GM12878 (cell line): Measurements from ENCODE around the gene TXNIP. TPM values are rescaled to one million over a fixed set of nuclear protein-coding genes. Genes with fewer than 3 reads are reported as not detected.

ENCODE experiments used
- ATAC-seq: fragments of 200-7000 bp; cut with Tn5 transposase; 3 replicates; pipeline ENCODE4 v1.9.1; 2020; ENCODE audit warnings: mild to moderate bottlenecking, moderate library complexity
- BruUV-seq: library from RNA; stranded (reverse); fragments of 400-500 nt; replicated peaks from 2 replicates; lab custom pipeline; 2021; lab: Mats Ljungman, UMichigan
- CTCF ChIA-PET: fragments of 300-600 bp; sonication (Branson Sonifier 250); formaldehyde crosslinking; extraction: SDS; loops from one replicate; lab custom pipeline; 2021; ENCODE audit warnings: inconsistent platforms; lab: Yijun Ruan, JAX
- POLR2A ChIA-PET: fragments of 350-600 bp; formaldehyde crosslinking; extraction: SDS; loops from one replicate; lab custom pipeline; 2021; ENCODE audit warnings: inconsistent platforms; lab: Charles Lee
- RAD21 ChIA-PET: fragments of 300-600 bp; sonication (Branson Sonifier 250); formaldehyde crosslinking; loops from one replicate; lab custom pipeline; 2023; ENCODE audit warnings: antibody characterized with exemption; ENCODE audit not compliant: unreplicated experiment; lab: Charles Lee
- SMC1A ChIA-PET: fragments of 300-600 bp; sonication (Branson Sonifier 250); formaldehyde crosslinking; loops from one replicate; lab custom pipeline; 2023; ENCODE audit not compliant: unreplicated experiment, uncharacterized antibody; lab: Charles Lee
- DNase-seq: peaks from one replicate; pipeline ENCODE4 v3.0.0-alpha.2; 2011; ENCODE audit warnings: low read depth, low spot score
- FAIRE-seq: peaks from 3 replicates; lab custom pipeline; 2011; peaks lifted over from hg19 to GRCh38; lab: Jason Lieb, UNC
- H2AFZ ChIP-seq: 2 replicates; pipeline ENCODE4 v1.6.0; 2011; ENCODE audit warnings: low read depth, low read length, control low read depth; ENCODE audit not compliant: control insufficient read depth
- H3K27ac ChIP-seq: 2 replicates; pipeline ENCODE4 v1.5.1; 2011; ENCODE audit warnings: control low read depth; ENCODE audit not compliant: control insufficient read depth, insufficient read depth
- H3K27me3 ChIP-seq, 2 experiments: replicated peaks in 1 of 2; 2 replicates each; pipeline versions ENCODE4 v1.6.0 to v1.6.1; 2011; ENCODE audit warnings: low read length in 1 of 2; ENCODE audit not compliant: control insufficient read depth in 2 of 2, insufficient read depth in 2 of 2
- H3K36me3 ChIP-seq, 2 experiments: 2 replicates each; pipeline ENCODE4 v1.5.1; 2011; ENCODE audit warnings: low read length in 1 of 2; ENCODE audit not compliant: control insufficient read depth in 2 of 2, insufficient read depth in 2 of 2
- H3K4me1 ChIP-seq: 2 replicates; pipeline ENCODE4 v1.6.1; 2011; ENCODE audit warnings: mild to moderate bottlenecking, low read length, moderate library complexity, mixed read lengths; ENCODE audit not compliant: control insufficient read depth, insufficient read depth
- H3K4me2 ChIP-seq: 2 replicates; pipeline ENCODE4 v1.6.0; 2011; ENCODE audit warnings: control low read depth; ENCODE audit not compliant: control insufficient read depth, insufficient read depth
- H3K4me3 ChIP-seq: fragments of 200-600 bp; sonication (generic); 2 replicates; pipeline ENCODE4 v1.5.1; 2016
- H3K79me2 ChIP-seq: 2 replicates; pipeline ENCODE4 v1.6.0; 2011; ENCODE audit warnings: low read length; ENCODE audit not compliant: control insufficient read depth, insufficient read depth
- H3K9ac ChIP-seq: 2 replicates; pipeline ENCODE4 v1.8.0; 2011; ENCODE audit warnings: low read length, control low read depth, mixed read lengths; ENCODE audit not compliant: control insufficient read depth, insufficient read depth
- H3K9me3 ChIP-seq: replicated peaks from 3 replicates; pipeline ENCODE4 v1.5.1; 2011; ENCODE audit warnings: mild to moderate bottlenecking, low read length; ENCODE audit not compliant: control insufficient read depth, insufficient read depth
- H4K20me1 ChIP-seq: 2 replicates; pipeline ENCODE4 v1.6.0; 2011; ENCODE audit not compliant: control insufficient read depth, insufficient read depth
- BMI1 ChIP-seq: fragments of 450-650 bp; IDR thresholded peaks from 2 replicates; pipeline ENCODE4 v1.6.1; 2016; ENCODE audit warnings: mild to moderate bottlenecking, moderate library complexity, borderline replicate concordance
- DPF2 ChIP-seq: fragments of 450-650 bp; IDR thresholded peaks from 2 replicates; pipeline ENCODE4 v1.6.1; 2017; ENCODE audit warnings: mild to moderate bottlenecking
- EGR1 ChIP-seq, 2 experiments: IDR thresholded peaks; 1 replicate in 1 of 2; 2 replicates in 1 of 2; pipeline ENCODE4 v1.6.1; 2011 to 2012; ENCODE audit warnings: low read depth in 2 of 2, low read length in 2 of 2, borderline replicate concordance in 1 of 2, mild to moderate bottlenecking in 1 of 2, moderate library complexity in 1 of 2
- HCFC1 ChIP-seq: fragments of 150-350 bp; IDR thresholded peaks from 2 replicates; pipeline ENCODE4 v1.6.1; 2014; ENCODE audit warnings: low read length
- WGBS: methylation state at CpG from one replicate; pipeline ENCODE4 v1.1.6; 2016; ENCODE audit warnings: low lambda C conversion rate; ENCODE audit not compliant: insufficient replicate concordance, insufficient coverage; ENCODE audit errors: missing lambda C conversion rate; 5-methylcytosine and 5-hydroxymethylcytosine counted together
- in situ Hi-C: fragments of 300-500 bp; cut with MboI; formaldehyde crosslinking; loops from 9 replicates; pipeline ENCODE4 v1.14.3; 2018; ENCODE audit warnings: mixed read lengths
- intact Hi-C: fragments of 100-400 bp; cut with micrococcal nuclease; formaldehyde crosslinking; loops from one replicate; pipeline ENCODE4 v1.14.2; 2022; ENCODE audit not compliant: unreplicated experiment
- polyA plus RNA-seq, 11 experiments: library from polyadenylated mRNA; depleted of rRNA in 4 of 11; unstranded in 6 of 11; stranded (reverse) in 5 of 11; fragments of >200 nt; fragmentation: Nextera tagmentation in 4 of 11; fragmentation: Illumina TruSeq in 1 of 11; extraction: Ambion mirVana in 4 of 11; extraction: Trizol in 1 of 11; gene quantifications; 1 replicate in 1 of 11; 2 replicates in 10 of 11; pipeline versions ENCODE4 v1.2.1 to v1.2.3, GENCODE V29; 2011 to 2016; ENCODE audit warnings: inconsistent platforms in 2 of 11, missing spikeins in 2 of 11, low read depth in 1 of 11
- total RNA-seq, 4 experiments: library from RNA; depleted of rRNA in 3 of 4; stranded (reverse); fragments of >200 nt in 3 of 4; fragmentation: Illumina TruSeq in 1 of 4; extraction: Trizol in 1 of 4; gene quantifications; 2 replicates each; pipeline versions ENCODE4 v1.2.1 to v1.2.3, GENCODE V29; 2013 to 2021

Gene TXNIP
- total and polyA plus RNA-seq, 10 of the 15 experiments (the other 5 are each of a cell fraction or from before 2014, with no cell fraction given): 48.7 to 133 (median 107) TPM

GRCh38 chr1:145955436-145955835, 40.9 kb downstream of the TXNIP start:
- intact Hi-C loops: no loop called here
- H3K9ac ChIP-seq: no peak overlapping the region
- WGBS: 89% methylated on average over 2 of the region's 2 CpGs

GRCh38 chr1:145953861-145954260, 42.5 kb downstream of the TXNIP start:
- H3K27ac ChIP-seq: no peak overlapping the region
- no peaks in the 10 kb centered on the region for H3K27me3 ChIP-seq
- TF ChIP-seq DPF2 (no peak), EGR1 (IDR thresholded peaks at IDR 0.05; ENCODE audit: borderline replicate concordance in 1 of 2, low read depth in 2 of 2, low read length in 2 of 2) (no peak)
- TF ChIP-seq, all 136 proteins: peak for 0
- H3K4me1 ChIP-seq: no peaks in the 10 kb centered on the region
- H3K9ac ChIP-seq: no peak overlapping the region
- no peaks in the 10 kb centered on the region for H4K20me1 ChIP-seq
- BruUV-seq: no TSS peak
- POLR2A ChIA-PET: interaction anchor here (2.8 to 5.8 kb wide), 3 partner anchors 10 to 27 kb away, joined by 10 to 58 read pairs (median 14); partner anchors contain the start of genes ANKRD34A, POLR3GL and RBM8A
- FAIRE-seq (no peak), ATAC-seq (no peak), DNase-seq (no peak)
- no peak overlapping the region for H3K4me2 ChIP-seq
- H3K36me3 ChIP-seq: no peaks in the 10 kb centered on the region; a peak in 1 of 4 replicates
- H3K79me2 ChIP-seq: peaks cover 21% of the 10 kb centered on the region
- intact Hi-C loops (no loop called here), in situ Hi-C loops (no loop called here)
- no peaks in the 10 kb centered on the region for H3K9me3 ChIP-seq
- CTCF ChIA-PET: interaction anchor here (0.9 to 1.7 kb wide), 3 partner anchors 27 to 55 kb away, joined by 3 to 4 read pairs (median 4); partner anchors contain the start of gene RBM8A
- RAD21 ChIA-PET: interaction anchor here (0.6 to 2.7 kb wide), 2 partner anchors 10 to 12 kb away, joined by 3 to 12 read pairs; partner anchors contain the start of genes ANKRD34A and POLR3GL
- WGBS: 88% methylated on average over 6 of the region's 6 CpGs
- no peak overlapping the region for H3K4me3 ChIP-seq
- H2AFZ ChIP-seq: no peak overlapping the region
- SMC1A ChIA-PET: interaction anchor here (0.6 to 2.8 kb wide), 3 partner anchors 10 to 27 kb away, joined by 3 to 15 read pairs (median 4); partner anchors contain the start of genes ANKRD34A, POLR3GL and RBM8A

More at GRCh38 chr1:145955436-145955835, 40.9 kb downstream of the TXNIP start:
- in situ Hi-C loops: no loop called here
- Histone ChIP-seq H3K4me2 (peak overlapping the region; percentile 93), H3K27me3 (no peaks in the 10 kb centered on the region), H3K9me3 (no peaks in the 10 kb centered on the region), H3K4me1 (no peaks in the 10 kb centered on the region), H2AFZ (no peak overlapping the region), H3K79me2 (peaks cover 21% of the 10 kb centered on the region), H3K36me3 (no peaks in the 10 kb centered on the region; a peak in 1 of 4 replicates), H4K20me1 (no peaks in the 10 kb centered on the region), H3K4me3 (no peak overlapping the region), H3K27ac (no peak overlapping the region)
- CTCF ChIA-PET: interaction anchor here (0.6 to 4.1 kb wide), 5 partner anchors 21 to 52 kb away, joined by 3 to 27 read pairs (median 4); partner anchors contain the start of genes ITGA10 and RBM8A
- SMC1A ChIA-PET: interaction anchor here (0.6 to 2.8 kb wide), 12 partner anchors 9 to 121 kb away, joined by 3 to 15 read pairs (median 4); partner anchors contain the start of genes ANKRD34A, NUDT17, POLR3GL and RBM8A
- RAD21 ChIA-PET: interaction anchor here (0.9 to 4.7 kb wide), 4 partner anchors 9 to 96 kb away, joined by 3 to 47 read pairs (median 8); partner anchors contain the start of genes ANKRD34A and POLR3GL
- no TSS peak for BruUV-seq
- no peak for TF ChIP-seq HCFC1
- TF ChIP-seq BMI1: no peak
- DNase-seq (no peak), ATAC-seq (no peak), FAIRE-seq (no peak)
- POLR2A ChIA-PET: interaction anchor here (0.5 to 5.8 kb wide), 6 partner anchors 9 to 167 kb away, joined by 3 to 58 read pairs (median 10); partner anchors contain the start of genes ANKRD34A, HJV, POLR3GL and RBM8A
